HUES48 (cell line): Measurements from ENCODE around the gene MCEMP1.
"Not testable (repeated sequence)": the region's sequence is repeated elsewhere in the genome, so short reads cannot be mapped to it uniquely, and the experiment has no call there.

Experiments
- H3K27ac ChIP-seq: one replicate; pipeline ENCODE4 v1.7.0; 2013; ENCODE audit warnings: low read depth, low read length, inconsistent platforms
- H3K27me3 ChIP-seq: 2 replicates; pipeline ENCODE4 v1.6.1; 2013; ENCODE audit warnings: mild to moderate bottlenecking, low read length; ENCODE audit not compliant: control insufficient read depth, insufficient read depth
- H3K36me3 ChIP-seq: 2 replicates; pipeline ENCODE4 v1.6.1; 2013; ENCODE audit warnings: low read length; ENCODE audit not compliant: control insufficient read depth, insufficient read depth
- H3K4me1 ChIP-seq: 2 replicates; pipeline ENCODE4 v1.6.1; 2013; ENCODE audit warnings: mild to moderate bottlenecking, low read length; ENCODE audit not compliant: control insufficient read depth, insufficient read depth
- H3K4me3 ChIP-seq: 2 replicates; pipeline ENCODE4 v1.5.1; 2013; ENCODE audit warnings: mild to moderate bottlenecking, low read depth, low read length
- H3K9ac ChIP-seq: 2 replicates; pipeline ENCODE4 v1.6.1; 2013; ENCODE audit warnings: mild to moderate bottlenecking, low read depth, low read length, moderate library complexity
- H3K9me3 ChIP-seq: 2 replicates; pipeline ENCODE4 v1.6.1; 2013; ENCODE audit warnings: low read length; ENCODE audit not compliant: control insufficient read depth, insufficient read depth

The MCEMP1 gene

GRCh38 chr19:7636691-7637373, 40.1 kb upstream of the MCEMP1 start, which contains the start of gene STXBP2:
Gene STXBP2, plus strand, starts transcription at chr19:7637110. Its CDS starts 40 bp downstream, at chr19:7637150.
- H3K4me1 ChIP-seq: no peaks in the 10 kb centered on the region
- H3K27ac ChIP-seq: peak within 1 kb of the TSS; percentile 65
- peak within 1 kb of the TSS; percentile 78 for H3K4me3 ChIP-seq
- H3K9me3 ChIP-seq: no peaks in the 10 kb centered on the region
- peak within 1 kb of the TSS; percentile 65; the same call in 1 of the 2 replicates for H3K9ac ChIP-seq
- H3K36me3 ChIP-seq: peaks cover 6% of the 10 kb centered on the region; the same call in 1 of the 2 replicates
- peaks cover 30% of the 10 kb centered on the region for H3K27me3 ChIP-seq

- Histone ChIP-seq H3K36me3 (peaks cover 3% of the 10 kb centered on the region), H3K9ac (peak overlapping the region; percentile 65; the same call in 1 of the 2 replicates), H3K4me3 (peak overlapping the region; percentile 78), H3K27ac (peak overlapping the region; percentile 65), H3K4me1 (no peaks in the 10 kb centered on the region), H3K27me3 (peaks cover 30% of the 10 kb centered on the region), H3K9me3 (no peaks in the 10 kb centered on the region)
Measured at GRCh38 chr19:7637374-7638256, 39.3 kb upstream of the MCEMP1 start.

GRCh38 chr19:7638802-7639465, 38.0 kb upstream of the MCEMP1 start:
- H3K27ac ChIP-seq: no peak overlapping the region
- H3K4me1 ChIP-seq: no peaks in the 10 kb centered on the region
- H3K4me3 ChIP-seq: no peak overlapping the region
- peaks cover 28% of the 10 kb centered on the region for H3K27me3 ChIP-seq
- H3K9me3 ChIP-seq: no peaks in the 10 kb centered on the region
- H3K9ac ChIP-seq: no peak overlapping the region
- peaks cover 3% of the 10 kb centered on the region for H3K36me3 ChIP-seq

GRCh38 chr19:7639863-7640348, 37.0 kb upstream of the MCEMP1 start:
- Histone ChIP-seq H3K27me3 (peaks cover 18% of the 10 kb centered on the region), H3K4me3 (no peak overlapping the region), H3K9me3 (no peaks in the 10 kb centered on the region), H3K27ac (no peak overlapping the region), H3K36me3 (peaks cover 3% of the 10 kb centered on the region), H3K9ac (no peak overlapping the region), H3K4me1 (no peaks in the 10 kb centered on the region)

GRCh38 chr19:7640803-7641202, 36.1 kb upstream of the MCEMP1 start:
- no peak overlapping the region for H3K27ac ChIP-seq
- peaks cover 3% of the 10 kb centered on the region for H3K36me3 ChIP-seq
- no peaks in the 10 kb centered on the region for H3K4me1 ChIP-seq
- H3K4me3 ChIP-seq: no peak overlapping the region
- no peaks in the 10 kb centered on the region for H3K9me3 ChIP-seq
- peaks cover 9% of the 10 kb centered on the region for H3K27me3 ChIP-seq
- H3K9ac ChIP-seq: no peak overlapping the region

GRCh38 chr19:7641290-7642276, 35.3 kb upstream of the MCEMP1 start:
- H3K36me3 ChIP-seq: peaks cover 3% of the 10 kb centered on the region
- H3K9me3 ChIP-seq: no peaks in the 10 kb centered on the region
- peaks cover 1% of the 10 kb centered on the region for H3K27me3 ChIP-seq
- no peaks in the 10 kb centered on the region for H3K4me1 ChIP-seq
- no peak overlapping the region for H3K27ac ChIP-seq
- no peak overlapping the region for H3K4me3 ChIP-seq
- H3K9ac ChIP-seq: no peak overlapping the region

GRCh38 chr19:7642295-7643030, 34.4 kb upstream of the MCEMP1 start:
- Histone ChIP-seq H3K27ac (no peak overlapping the region), H3K4me1 (no peaks in the 10 kb centered on the region), H3K36me3 (peaks cover 3% of the 10 kb centered on the region), H3K9me3 (no peaks in the 10 kb centered on the region), H3K27me3 (no peaks in the 10 kb centered on the region), H3K4me3 (no peak overlapping the region), H3K9ac (no peak overlapping the region)

- H3K27ac ChIP-seq: no peak overlapping the region
- no peaks in the 10 kb centered on the region for H3K9me3 ChIP-seq
- H3K9ac ChIP-seq: no peak overlapping the region
- H3K36me3 ChIP-seq: peaks cover 3% of the 10 kb centered on the region
- H3K4me3 ChIP-seq: no peak overlapping the region
- no peaks in the 10 kb centered on the region for H3K27me3 ChIP-seq
- H3K4me1 ChIP-seq: no peaks in the 10 kb centered on the region
Measured at GRCh38 chr19:7643031-7643415, 33.9 kb upstream of the MCEMP1 start.

GRCh38 chr19:7643629-7644549, 33.0 kb upstream of the MCEMP1 start:
- H3K36me3 ChIP-seq, H3K9me3 ChIP-seq, H3K27ac ChIP-seq, H3K4me1 ChIP-seq, H3K27me3 ChIP-seq, H3K4me3 ChIP-seq, H3K9ac ChIP-seq: not testable (repeated sequence)
